ENCODE measurements around the gene ACAP3. TPM values are rescaled to one million over a fixed set of nuclear protein-coding genes. Genes with fewer than 3 reads are reported as not detected.

Gene ACAP3
- total and polyA plus RNA-seq, 2 experiments from 2014 or later, result 8.1 to 31.9 TPM

DNA sequence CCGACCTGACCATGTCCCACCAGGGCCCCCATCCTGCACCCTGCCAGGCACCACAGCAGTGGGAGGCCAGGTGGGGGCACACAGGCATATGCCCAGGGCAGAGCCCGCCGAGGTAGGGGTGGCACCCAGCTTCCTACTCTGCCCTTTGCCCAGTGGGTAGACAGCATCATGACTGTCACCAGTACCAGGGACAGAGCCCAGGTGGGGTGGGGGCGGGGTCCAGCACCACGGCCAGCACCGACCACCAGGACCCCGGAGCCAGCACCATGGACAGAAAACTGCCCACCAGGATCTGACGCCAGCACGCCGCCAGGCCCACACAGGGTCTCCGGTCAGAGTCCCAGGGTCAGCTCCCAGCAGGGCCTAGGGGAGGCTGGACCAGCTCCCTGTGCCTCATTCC, 27.1 kb upstream of the ACAP3 start:
- ATAC-seq, result peak; percentile 52
- no peak overlapping the region for H3K4me2 ChIP-seq
- TF ChIP-seq REST (IDR thresholded peaks at IDR 0.05; ENCODE audit: unreplicated experiment) (peak; percentile 99), NANOG (IDR thresholded peaks at IDR 0.05; ENCODE audit: borderline replicate concordance) (no peak), CREB1 (CRISPR knock-in tag; IDR thresholded peaks at IDR 0.05; ENCODE audit: low read depth) (peak; percentile 70), POLR2AphosphoS5 (IDR thresholded peaks at IDR 0.05; ENCODE audit: low read depth) (peak; percentile 23; the same call in 1 of the 2 replicates), ETS1 (IDR thresholded peaks at IDR 0.05) (no peak), STAT1 (IDR thresholded peaks at IDR 0.05; ENCODE audit: unreplicated experiment) (no peak), JUNB (IDR thresholded peaks at IDR 0.05; ENCODE audit: unreplicated experiment) (no peak), EZH2 (IDR thresholded peaks at IDR 0.05; ENCODE audit: low read depth, unreplicated experiment) (no peak), ZNF331 (CRISPR knock-in tag; IDR thresholded peaks at IDR 0.05; ENCODE audit: low read depth) (no peak), ZNF114 (CRISPR knock-in tag; IDR thresholded peaks at IDR 0.05) (peak; percentile 86), EZH2phosphoT487 (IDR thresholded peaks at IDR 0.05; ENCODE audit: unreplicated experiment) (no peak), ZNF462 (CRISPR knock-in tag; IDR thresholded peaks at IDR 0.05) (no peak)
- TF ChIP-seq, protein P1, sequence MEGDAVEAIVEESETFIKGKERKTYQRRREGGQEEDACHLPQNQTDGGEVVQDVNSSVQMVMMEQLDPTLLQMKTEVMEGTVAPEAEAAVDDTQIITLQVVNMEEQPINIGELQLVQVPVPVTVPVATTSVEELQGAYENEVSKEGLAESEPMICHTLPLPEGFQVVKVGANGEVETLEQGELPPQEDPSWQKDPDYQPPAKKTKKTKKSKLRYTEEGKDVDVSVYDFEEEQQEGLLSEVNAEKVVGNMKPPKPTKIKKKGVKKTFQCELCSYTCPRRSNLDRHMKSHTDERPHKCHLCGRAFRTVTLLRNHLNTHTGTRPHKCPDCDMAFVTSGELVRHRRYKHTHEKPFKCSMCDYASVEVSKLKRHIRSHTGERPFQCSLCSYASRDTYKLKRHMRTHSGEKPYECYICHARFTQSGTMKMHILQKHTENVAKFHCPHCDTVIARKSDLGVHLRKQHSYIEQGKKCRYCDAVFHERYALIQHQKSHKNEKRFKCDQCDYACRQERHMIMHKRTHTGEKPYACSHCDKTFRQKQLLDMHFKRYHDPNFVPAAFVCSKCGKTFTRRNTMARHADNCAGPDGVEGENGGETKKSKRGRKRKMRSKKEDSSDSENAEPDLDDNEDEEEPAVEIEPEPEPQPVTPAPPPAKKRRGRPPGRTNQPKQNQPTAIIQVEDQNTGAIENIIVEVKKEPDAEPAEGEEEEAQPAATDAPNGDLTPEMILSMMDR (conservative IDR thresholded peaks at IDR 0.05; ENCODE audit: low read depth in 2 of 2), result no peak
- H2AFZ ChIP-seq, result no peak overlapping the region
- H3K4me3 Mint-ChIP-seq, result no peak overlapping the region
- no peaks in the 10 kb centered on the region for H3K27me3 ChIP-seq (ENCODE audit: insufficient read depth)
- no peaks in the 10 kb centered on the region for H3K9me2 ChIP-seq (ENCODE audit: insufficient read depth)
- H3K4me3 ChIP-seq, result no peak overlapping the region
- H3K79me2 ChIP-seq (replicated peaks; ENCODE audit: insufficient read depth), result no peaks in the 10 kb centered on the region
- H3K27ac ChIP-seq (ENCODE audit: low read depth), result no peak overlapping the region
- H3K36me3 ChIP-seq (ENCODE audit: insufficient read depth), result no peaks in the 10 kb centered on the region
- peaks cover 12% of the 10 kb centered on the region; the same call in 1 of the 2 replicates for H3F3A ChIP-seq (replicated peaks; ENCODE audit: low read depth)
- no peaks in the 10 kb centered on the region for H3K4me1 Mint-ChIP-seq
- DNase-seq (ENCODE audit: low spot score), result peak; percentile 85
- H3K4me1 ChIP-seq (ENCODE audit: insufficient read depth), result no peaks in the 10 kb centered on the region
- H3K27me3 Mint-ChIP-seq (ENCODE audit: insufficient read depth, low read depth, poor library complexity), result peaks cover 9% of the 10 kb centered on the region
- no peaks in the 10 kb centered on the region for H4K20me1 ChIP-seq (replicated peaks; ENCODE audit: insufficient read depth)
- no peak overlapping the region for H3K27ac Mint-ChIP-seq
- H3K9me3 Mint-ChIP-seq, result no peaks in the 10 kb centered on the region
- peaks cover 1% of the 10 kb centered on the region; the same call in 2 of the 3 replicates for H3K36me3 Mint-ChIP-seq (ENCODE audit: low read depth)

Measured in GM23338 (cell line).